A549 (cell line): ENCODE measurements around the gene MYRIP. TPM values are rescaled to one million over a fixed set of nuclear protein-coding genes. Genes with fewer than 3 reads are reported as not detected.

Source experiments
- ATAC-seq, 2 experiments: fragments of 200-7000 bp in 1 of 2; fragments of >200 bp in 1 of 2; cut with Nextera tagmentation in 1 of 2; cut with Tn5 transposase in 1 of 2; 3 replicates each; pipeline versions ENCODE4 v1.8.0 to v1.9.1; 2018 to 2020; ENCODE audit warnings: mild to moderate bottlenecking in 1 of 2, moderate library complexity in 1 of 2
- CTCF ChIA-PET: fragments of 300-600 bp; sonication (Branson Sonifier 250); formaldehyde crosslinking; extraction: SDS; loops from one replicate; lab custom pipeline; 2021; ENCODE audit warnings: antibody characterized with exemption, inconsistent platforms; lab: Yijun Ruan, JAX
- POLR2A ChIA-PET: fragments of 350-600 bp; formaldehyde crosslinking; extraction: SDS; loops from one replicate; lab custom pipeline; 2021; ENCODE audit warnings: antibody characterized with exemption, inconsistent platforms; lab: Yijun Ruan, JAX
- DNase-seq, 2 experiments: peaks; one replicate each; pipeline versions ENCODE4 v3.0.0 to v3.0.0-alpha.2; 2011 to 2016; ENCODE audit warnings: low read depth in 1 of 2, low spot score in 1 of 2
- FAIRE-seq: peaks from 2 replicates; lab custom pipeline; 2011; peaks lifted over from hg19 to GRCh38; lab: Jason Lieb, UNC
- H3K27ac ChIP-seq, 2 experiments: fragments of >200 bp; sonication (Bioruptor Twin); formaldehyde crosslinking; 3 replicates each; pipeline ENCODE4 v1.5.1; 2016 to 2017
- H3K4me1 ChIP-seq: fragments of >200 bp; sonication (Bioruptor Twin); formaldehyde crosslinking; 3 replicates; pipeline ENCODE4 v1.6.1; 2016
- H3K4me2 ChIP-seq: fragments of >200 bp; sonication (Bioruptor Twin); formaldehyde crosslinking; 3 replicates; pipeline ENCODE4 v1.6.1; 2016
- H3K4me3 ChIP-seq: fragments of >200 bp; sonication (Bioruptor Twin); formaldehyde crosslinking; 3 replicates; pipeline ENCODE4 v1.5.1; 2016
- H3K9me3 ChIP-seq: fragments of >200 bp; sonication (Bioruptor Twin); formaldehyde crosslinking; 3 replicates; pipeline ENCODE4 v1.6.1; 2016
- BHLHE40 ChIP-seq: IDR thresholded peaks from 2 replicates; pipeline ENCODE4 v1.6.1; 2012; ENCODE audit warnings: low read depth, low read length, inconsistent platforms
- CBX8 ChIP-seq: fragments of 200-600 bp; sonication (generic); IDR thresholded peaks from 2 replicates; pipeline ENCODE4 v1.6.1; 2016
- CHD2 ChIP-seq: fragments of 150-350 bp; IDR thresholded peaks from 2 replicates; pipeline ENCODE4 v1.6.1; 2014; ENCODE audit warnings: low read length; ENCODE audit not compliant: partially characterized antibody
- FOSB ChIP-seq: fragments of 250-450 bp; sonication (Bioruptor Pico); IDR thresholded peaks from 2 replicates; pipeline ENCODE4 v1.5.0; 2020; ENCODE audit warnings: mild to moderate bottlenecking, moderate library complexity
- FOXS1 ChIP-seq: fragments of 250-450 bp; sonication (Bioruptor Pico); IDR thresholded peaks from 2 replicates; pipeline ENCODE4 v1.5.0; 2020; ENCODE audit warnings: mild to moderate bottlenecking, moderate library complexity
- HEYL ChIP-seq: fragments of 250-450 bp; sonication (Bioruptor Pico); IDR thresholded peaks from 2 replicates; pipeline ENCODE4 v1.8.0; 2021; ENCODE audit warnings: mild to moderate bottlenecking, moderate library complexity
- JUN ChIP-seq, 2 experiments: fragments of >200 bp; sonication (Bioruptor Twin); formaldehyde crosslinking; IDR thresholded peaks; 2 replicates in 1 of 2; 3 replicates in 1 of 2; pipeline ENCODE4 v1.6.1; 2016 to 2017
- KDM5A ChIP-seq: fragments of 200-600 bp; sonication (generic); IDR thresholded peaks from 2 replicates; pipeline ENCODE4 v1.6.1; 2016; ENCODE audit warnings: antibody characterized with exemption, mild to moderate bottlenecking
- MAZ ChIP-seq: fragments of 150-350 bp; IDR thresholded peaks from 2 replicates; pipeline ENCODE4 v1.6.1; 2014; ENCODE audit warnings: antibody characterized with exemption, low read depth, low read length, borderline replicate concordance
- NPAS2 ChIP-seq: fragments of 250-450 bp; sonication (Bioruptor Pico); IDR thresholded peaks from 2 replicates; pipeline ENCODE4 v1.8.0; 2022; ENCODE audit warnings: mild to moderate bottlenecking, moderate library complexity, borderline replicate concordance
- NR3C1 ChIP-seq: fragments of >200 bp; sonication (Bioruptor Twin); formaldehyde crosslinking; IDR thresholded peaks from 3 replicates; pipeline ENCODE4 v1.6.1; 2017
- PHF8 ChIP-seq: fragments of 200-600 bp; sonication (generic); IDR thresholded peaks from 2 replicates; pipeline ENCODE4 v1.6.1; 2016; ENCODE audit warnings: low read depth, mild to moderate bottlenecking, antibody characterized with exemption, moderate library complexity, borderline replicate concordance
- RARB ChIP-seq: fragments of 250-450 bp; sonication (Bioruptor Pico); IDR thresholded peaks from 2 replicates; pipeline ENCODE4 v1.8.0; 2021; ENCODE audit warnings: mild to moderate bottlenecking, moderate library complexity
- RFX5 ChIP-seq: fragments of 450-650 bp; IDR thresholded peaks from 2 replicates; pipeline ENCODE4 v1.7.1; 2014; ENCODE audit warnings: antibody characterized with exemption, mild to moderate bottlenecking, moderate library complexity
- ZC3H11A ChIP-seq: fragments of 450-650 bp; IDR thresholded peaks from 2 replicates; pipeline ENCODE4 v1.6.1; 2014; ENCODE audit warnings: antibody characterized with exemption, mild to moderate bottlenecking
- ZFP36 ChIP-seq: fragments of 450-650 bp; IDR thresholded peaks from 2 replicates; pipeline ENCODE4 v1.6.1; 2014; ENCODE audit warnings: borderline replicate concordance; ENCODE audit not compliant: partially characterized antibody
- ZNF302 ChIP-seq: fragments of 250-450 bp; sonication (Bioruptor Pico); IDR thresholded peaks from 2 replicates; pipeline ENCODE4 v1.9.0; 2021; ENCODE audit warnings: inconsistent platforms, mild to moderate bottlenecking, moderate library complexity
- WGBS: methylation state at CpG from one replicate; pipeline ENCODE4 v1.1.6; 2017; ENCODE audit errors: missing lambda C conversion rate; 5-methylcytosine and 5-hydroxymethylcytosine counted together
- polyA plus RNA-seq, 4 experiments: library from polyadenylated mRNA; depleted of rRNA in 3 of 4; stranded (reverse); fragments of >200 nt; fragmentation: RNase III in 1 of 4; extraction: RNeasy Plus Mini Kit Qiagen cat#74134 plus additional on column Dnase treatment in 1 of 4; gene quantifications; 2 replicates in 3 of 4; 3 replicates in 1 of 4; pipeline ENCODE4 v1.2.3, GENCODE V29; 2011 to 2017
- TF ChIP-seq, protein P1 (sequence below): fragments of >200 bp; sonication (Bioruptor Twin); formaldehyde crosslinking; IDR thresholded peaks from 3 replicates; pipeline ENCODE4 v1.6.1; 2016
- TF ChIP-seq, protein P2 (sequence below): fragments of 150-350 bp; IDR thresholded peaks from 2 replicates; pipeline ENCODE4 v1.6.1; 2014; ENCODE audit warnings: low read depth, mild to moderate bottlenecking, low read length
- TF ChIP-seq, protein P3 (sequence below): fragments of >200 bp; sonication (Bioruptor Twin); formaldehyde crosslinking; IDR thresholded peaks from 2 replicates; pipeline ENCODE4 v1.6.1; 2016

The MYRIP gene
- polyA plus RNA-seq, 2 of the 4 experiments (the other 2 are of a cell fraction): not detected

DNA sequence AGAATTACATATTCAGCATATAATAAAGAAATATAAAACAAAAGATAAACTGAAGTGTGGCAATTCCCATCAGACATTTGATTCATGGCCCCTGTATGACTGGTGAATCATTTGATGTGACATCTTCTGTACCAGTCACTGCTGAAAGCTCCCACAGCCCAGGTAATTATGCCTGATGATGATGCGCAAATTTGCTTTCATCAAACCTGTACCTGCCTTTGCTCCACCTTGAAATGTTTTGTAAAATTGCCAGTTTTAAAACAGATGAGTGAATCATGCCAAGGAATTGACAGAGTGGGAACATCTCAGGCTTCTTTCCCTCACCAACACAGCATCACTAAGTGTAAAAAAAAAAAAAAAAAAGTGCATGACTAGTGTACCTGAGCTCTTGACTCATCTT lies 433.6 kb downstream of the MYRIP start:
- ChIA-PET CTCF (interaction anchor here (1.2 kb wide), 1 partner anchor 14 kb away, joined by 4 read pairs; no protein-coding TSS in a partner anchor), POLR2A (no interaction called here)
- H3K4me1 ChIP-seq: no peaks in the 10 kb centered on the region
- DNase-seq (no peak), FAIRE-seq (no peak), ATAC-seq (no peak)
- WGBS: 86% methylated on average over 1 of the region's 1 CpG
- no peak overlapping the region for H3K4me2 ChIP-seq
- TF ChIP-seq FOXS1 (CRISPR knock-in tag) (no peak), CHD2 (no peak)
- H3K4me3 ChIP-seq: no peak overlapping the region
- H3K27ac ChIP-seq: no peak overlapping the region
- H3K9me3 ChIP-seq: no peaks in the 10 kb centered on the region

DNA sequence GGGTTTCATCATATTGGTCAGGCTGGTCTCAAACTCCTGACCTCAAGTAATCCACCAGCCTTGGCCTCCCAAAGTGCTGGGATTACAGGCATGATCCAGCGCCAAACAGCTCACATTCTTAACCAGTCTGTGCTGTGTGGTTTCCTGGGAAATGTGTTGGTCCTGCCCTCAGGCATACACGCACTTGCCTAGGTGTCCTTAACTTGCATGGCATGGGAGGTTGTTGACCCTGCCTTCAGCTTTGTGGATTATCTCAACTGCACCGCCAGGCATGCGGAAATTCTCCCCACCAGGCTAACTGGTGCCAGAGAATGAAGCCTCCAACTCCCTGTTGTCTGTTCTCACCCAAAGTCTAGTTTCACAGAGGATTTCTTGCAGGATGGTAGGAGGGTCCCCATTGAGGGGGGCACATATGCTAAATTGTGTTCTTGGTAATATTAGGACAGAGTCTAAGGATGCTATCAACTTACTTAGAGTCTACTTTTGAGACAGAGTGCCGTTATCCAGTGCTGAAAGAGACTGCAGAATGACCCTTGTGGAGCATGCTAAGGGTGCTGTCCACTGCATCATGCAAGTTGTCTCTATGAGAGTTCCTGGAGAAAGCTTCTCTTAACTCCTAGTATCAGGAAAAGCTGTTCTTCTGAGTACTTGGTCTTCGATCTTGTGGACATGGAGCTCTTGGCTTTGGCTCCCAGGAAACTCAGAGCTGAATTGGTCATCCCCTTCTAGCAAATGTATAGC lies 438.5 kb downstream of the MYRIP start:
- TF ChIP-seq, protein P1, sequence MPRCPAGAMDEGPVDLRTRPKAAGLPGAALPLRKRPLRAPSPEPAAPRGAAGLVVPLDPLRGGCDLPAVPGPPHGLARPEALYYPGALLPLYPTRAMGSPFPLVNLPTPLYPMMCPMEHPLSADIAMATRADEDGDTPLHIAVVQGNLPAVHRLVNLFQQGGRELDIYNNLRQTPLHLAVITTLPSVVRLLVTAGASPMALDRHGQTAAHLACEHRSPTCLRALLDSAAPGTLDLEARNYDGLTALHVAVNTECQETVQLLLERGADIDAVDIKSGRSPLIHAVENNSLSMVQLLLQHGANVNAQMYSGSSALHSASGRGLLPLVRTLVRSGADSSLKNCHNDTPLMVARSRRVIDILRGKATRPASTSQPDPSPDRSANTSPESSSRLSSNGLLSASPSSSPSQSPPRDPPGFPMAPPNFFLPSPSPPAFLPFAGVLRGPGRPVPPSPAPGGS: no peak
- TF ChIP-seq, protein P2, sequence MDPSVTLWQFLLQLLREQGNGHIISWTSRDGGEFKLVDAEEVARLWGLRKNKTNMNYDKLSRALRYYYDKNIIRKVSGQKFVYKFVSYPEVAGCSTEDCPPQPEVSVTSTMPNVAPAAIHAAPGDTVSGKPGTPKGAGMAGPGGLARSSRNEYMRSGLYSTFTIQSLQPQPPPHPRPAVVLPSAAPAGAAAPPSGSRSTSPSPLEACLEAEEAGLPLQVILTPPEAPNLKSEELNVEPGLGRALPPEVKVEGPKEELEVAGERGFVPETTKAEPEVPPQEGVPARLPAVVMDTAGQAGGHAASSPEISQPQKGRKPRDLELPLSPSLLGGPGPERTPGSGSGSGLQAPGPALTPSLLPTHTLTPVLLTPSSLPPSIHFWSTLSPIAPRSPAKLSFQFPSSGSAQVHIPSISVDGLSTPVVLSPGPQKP: no peak
- TF ChIP-seq HEYL (no peak), NR3C1 (no peak)
- no peak for ATAC-seq
- no peak for FAIRE-seq
- DNase-seq: no peak
- H3K4me3 ChIP-seq: no peak overlapping the region
- 22% methylated on average over 6 of the region's 6 CpGs for WGBS
- no peaks in the 10 kb centered on the region for H3K4me1 ChIP-seq
- no peak overlapping the region for H3K4me2 ChIP-seq
- POLR2A ChIA-PET: no interaction called here
- no peak overlapping the region for H3K27ac ChIP-seq
- H3K9me3 ChIP-seq: no peaks in the 10 kb centered on the region
- CTCF ChIA-PET: no interaction called here

DNA sequence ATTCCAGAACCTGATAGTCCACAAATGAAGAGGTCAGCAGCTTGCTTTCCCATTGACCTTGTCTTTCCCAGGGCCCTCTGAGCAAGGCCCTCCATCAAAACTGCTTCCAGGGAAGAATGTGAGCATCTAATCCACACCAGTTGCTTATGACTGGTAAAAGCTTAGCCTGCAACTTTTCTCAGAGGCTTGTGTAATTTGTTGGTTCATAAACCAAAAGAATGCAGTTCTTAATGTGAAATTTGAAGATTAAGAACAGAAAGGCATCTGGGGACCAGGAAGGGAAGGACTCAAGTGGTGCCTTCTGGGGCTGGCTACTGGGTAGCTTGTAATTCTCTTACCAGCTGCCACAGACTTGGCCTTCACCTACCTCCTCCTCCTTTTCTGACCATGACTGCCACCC lies 439.2 kb downstream of the MYRIP start:
- ATAC-seq (no peak), FAIRE-seq (no peak), DNase-seq (no peak)
- no peaks in the 10 kb centered on the region for H3K4me1 ChIP-seq
- no peak overlapping the region for H3K27ac ChIP-seq
- no peak overlapping the region for H3K4me2 ChIP-seq
- CTCF ChIA-PET: interaction anchor here (0.8 kb wide), 1 partner anchor 69 kb away, joined by 3 read pairs; no protein-coding TSS in a partner anchor
- no peaks in the 10 kb centered on the region for H3K9me3 ChIP-seq
- no peak overlapping the region for H3K4me3 ChIP-seq
- no peak for TF ChIP-seq NR3C1
- no peak for TF ChIP-seq NPAS2
- no peak for TF ChIP-seq ZNF302 (CRISPR knock-in tag)
- POLR2A ChIA-PET: no interaction called here

DNA sequence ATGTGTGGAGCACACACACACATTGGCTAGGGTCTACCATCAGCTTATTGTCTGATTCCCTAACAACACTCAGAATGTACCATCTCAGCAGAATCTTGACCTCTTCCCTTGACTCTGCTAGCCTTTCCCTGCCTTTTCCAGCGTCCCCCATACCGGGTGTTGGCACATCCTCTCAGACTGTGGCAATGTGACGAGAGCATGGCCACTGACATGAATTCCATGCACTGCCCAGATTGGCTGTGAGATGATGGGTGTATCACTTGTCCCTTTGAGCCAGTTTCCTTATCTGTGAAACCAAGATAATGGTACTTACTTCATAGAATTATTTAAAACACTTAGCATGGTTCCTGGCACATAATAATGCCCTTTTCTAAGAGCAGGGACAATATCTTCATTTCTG lies 439.8 kb downstream of the MYRIP start:
- POLR2A ChIA-PET: no interaction called here
- Histone ChIP-seq H3K4me3 (no peak overlapping the region), H3K9me3 (no peaks in the 10 kb centered on the region), H3K4me2 (no peak overlapping the region), H3K27ac (no peak overlapping the region), H3K4me1 (no peaks in the 10 kb centered on the region)
- DNase-seq (no peak), FAIRE-seq (no peak), ATAC-seq (no peak)
- CTCF ChIA-PET: interaction anchor here (0.8 kb wide), 1 partner anchor 68 kb away, joined by 3 read pairs; no protein-coding TSS in a partner anchor
- WGBS: 0% methylated on average over 3 of the region's 3 CpGs
- no peak for TF ChIP-seq ZC3H11A

DNA sequence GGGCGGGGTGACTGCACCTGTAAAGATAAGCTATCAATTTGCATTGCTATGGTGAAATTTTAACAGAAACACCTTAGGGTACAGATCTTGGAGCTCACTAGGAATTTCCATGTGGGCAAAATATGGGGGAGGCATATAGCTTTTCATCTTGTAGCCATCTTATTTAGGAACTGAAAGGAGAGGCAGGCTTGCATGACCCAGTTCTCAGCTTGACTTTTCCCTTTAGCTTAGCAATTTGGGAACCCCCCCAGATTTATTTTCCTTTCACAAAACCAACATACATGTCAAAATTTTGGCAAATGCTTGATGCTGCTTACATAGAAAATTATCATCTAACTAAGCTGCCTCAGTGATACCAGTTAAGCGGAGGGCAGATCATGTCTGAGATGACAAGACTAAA lies 445.1 kb downstream of the MYRIP start:
- Histone ChIP-seq H3K4me2 (no peak overlapping the region), H3K27ac (no peak overlapping the region), H3K4me1 (no peaks in the 10 kb centered on the region), H3K4me3 (no peak overlapping the region), H3K9me3 (no peaks in the 10 kb centered on the region)
- TF ChIP-seq, protein P3, sequence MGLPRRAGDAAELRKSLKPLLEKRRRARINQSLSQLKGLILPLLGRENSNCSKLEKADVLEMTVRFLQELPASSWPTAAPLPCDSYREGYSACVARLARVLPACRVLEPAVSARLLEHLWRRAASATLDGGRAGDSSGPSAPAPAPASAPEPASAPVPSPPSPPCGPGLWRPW: no peak
- TF ChIP-seq JUN (IDR thresholded peaks at IDR 0.05): no peak
- TF ChIP-seq CBX8: no peak
- TF ChIP-seq FOSB (CRISPR knock-in tag): no peak
- no peak for TF ChIP-seq HEYL
- TF ChIP-seq RFX5: no peak
- no peak for TF ChIP-seq RARB
- no peak for TF ChIP-seq MAZ
- no peak for TF ChIP-seq BHLHE40
- TF ChIP-seq PHF8: no peak
- no peak for TF ChIP-seq ZFP36
- no peak for TF ChIP-seq KDM5A
- ChIA-PET POLR2A (no interaction called here), CTCF (no interaction called here)
- DNase-seq (no peak), ATAC-seq (no peak), FAIRE-seq (no peak)
- 76% methylated on average over 1 of the region's 2 CpGs for WGBS
